ENCODE results near the gene TMEM74B.

DNA sequence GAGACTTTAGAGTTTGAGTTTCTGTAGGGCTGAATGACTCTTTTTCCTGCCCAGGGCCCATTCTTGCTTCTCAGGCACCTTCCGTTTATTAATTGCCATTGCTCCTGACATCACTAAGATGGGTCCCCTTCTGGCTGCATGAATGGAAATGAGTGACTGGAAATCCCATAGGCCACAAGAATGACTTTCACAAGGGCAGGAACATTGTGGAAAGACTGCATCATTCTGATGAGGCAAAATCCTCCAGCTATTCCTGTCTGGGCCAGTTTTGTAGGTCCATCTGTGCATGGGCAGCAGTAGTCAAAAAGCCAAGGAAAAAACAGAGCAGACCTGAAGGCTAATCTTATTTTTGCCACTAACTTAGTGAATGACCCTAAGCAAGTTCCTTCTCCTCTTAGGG is 19.3 kb downstream of the TMEM74B start:
- TF ChIP-seq, protein P1, sequence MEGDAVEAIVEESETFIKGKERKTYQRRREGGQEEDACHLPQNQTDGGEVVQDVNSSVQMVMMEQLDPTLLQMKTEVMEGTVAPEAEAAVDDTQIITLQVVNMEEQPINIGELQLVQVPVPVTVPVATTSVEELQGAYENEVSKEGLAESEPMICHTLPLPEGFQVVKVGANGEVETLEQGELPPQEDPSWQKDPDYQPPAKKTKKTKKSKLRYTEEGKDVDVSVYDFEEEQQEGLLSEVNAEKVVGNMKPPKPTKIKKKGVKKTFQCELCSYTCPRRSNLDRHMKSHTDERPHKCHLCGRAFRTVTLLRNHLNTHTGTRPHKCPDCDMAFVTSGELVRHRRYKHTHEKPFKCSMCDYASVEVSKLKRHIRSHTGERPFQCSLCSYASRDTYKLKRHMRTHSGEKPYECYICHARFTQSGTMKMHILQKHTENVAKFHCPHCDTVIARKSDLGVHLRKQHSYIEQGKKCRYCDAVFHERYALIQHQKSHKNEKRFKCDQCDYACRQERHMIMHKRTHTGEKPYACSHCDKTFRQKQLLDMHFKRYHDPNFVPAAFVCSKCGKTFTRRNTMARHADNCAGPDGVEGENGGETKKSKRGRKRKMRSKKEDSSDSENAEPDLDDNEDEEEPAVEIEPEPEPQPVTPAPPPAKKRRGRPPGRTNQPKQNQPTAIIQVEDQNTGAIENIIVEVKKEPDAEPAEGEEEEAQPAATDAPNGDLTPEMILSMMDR (conservative IDR thresholded peaks at IDR 0.05; ENCODE audit: low read depth, low read length), result no peak
- no peak for TF ChIP-seq EZH2phosphoT487 (IDR thresholded peaks at IDR 0.05; ENCODE audit: borderline replicate concordance, low read length)
- TF ChIP-seq EZH2 (IDR thresholded peaks at IDR 0.05; ENCODE audit: low read length, unreplicated experiment), result no peak

All from PC-3 (cell line).